Nephron (organoid): Measurements from ENCODE around the gene ACBD3.

Source experiments
- H3K27ac Mint-ChIP-seq, 3 experiments: 2 replicates each; pipeline ENCODE4 v1.8.0; 2020; ENCODE audit warnings: mixed read lengths in 3 of 3, mild to moderate bottlenecking in 2 of 3, moderate library complexity in 1 of 3
- H3K27me3 Mint-ChIP-seq: 2 replicates; pipeline ENCODE4 v1.8.0; 2021; ENCODE audit warnings: low read depth, mild to moderate bottlenecking, moderate library complexity, mixed read lengths
- H3K36me3 Mint-ChIP-seq: 2 replicates; pipeline ENCODE4 v1.8.0; 2020; ENCODE audit warnings: low read depth, mixed read lengths
- H3K4me1 Mint-ChIP-seq: 2 replicates; pipeline ENCODE4 v1.8.0; 2020; ENCODE audit warnings: mixed read lengths
- H3K4me3 Mint-ChIP-seq, 3 experiments: 2 replicates each; pipeline ENCODE4 v1.8.0; 2020; ENCODE audit warnings: mild to moderate bottlenecking in 3 of 3, mixed read lengths in 3 of 3, moderate library complexity in 2 of 3
- H3K9me3 Mint-ChIP-seq: 2 replicates; pipeline ENCODE4 v1.8.0; 2020; ENCODE audit warnings: mixed read lengths
- TF ChIP-seq, protein P1 (sequence below), 3 experiments: fragments of 200-600 bp; sonication (generic); IDR thresholded peaks; one replicate each; pipeline ENCODE4 v1.5.0; 2021; ENCODE audit warnings: antibody characterized with exemption in 3 of 3; ENCODE audit not compliant: unreplicated experiment in 3 of 3

Gene ACBD3

DNA sequence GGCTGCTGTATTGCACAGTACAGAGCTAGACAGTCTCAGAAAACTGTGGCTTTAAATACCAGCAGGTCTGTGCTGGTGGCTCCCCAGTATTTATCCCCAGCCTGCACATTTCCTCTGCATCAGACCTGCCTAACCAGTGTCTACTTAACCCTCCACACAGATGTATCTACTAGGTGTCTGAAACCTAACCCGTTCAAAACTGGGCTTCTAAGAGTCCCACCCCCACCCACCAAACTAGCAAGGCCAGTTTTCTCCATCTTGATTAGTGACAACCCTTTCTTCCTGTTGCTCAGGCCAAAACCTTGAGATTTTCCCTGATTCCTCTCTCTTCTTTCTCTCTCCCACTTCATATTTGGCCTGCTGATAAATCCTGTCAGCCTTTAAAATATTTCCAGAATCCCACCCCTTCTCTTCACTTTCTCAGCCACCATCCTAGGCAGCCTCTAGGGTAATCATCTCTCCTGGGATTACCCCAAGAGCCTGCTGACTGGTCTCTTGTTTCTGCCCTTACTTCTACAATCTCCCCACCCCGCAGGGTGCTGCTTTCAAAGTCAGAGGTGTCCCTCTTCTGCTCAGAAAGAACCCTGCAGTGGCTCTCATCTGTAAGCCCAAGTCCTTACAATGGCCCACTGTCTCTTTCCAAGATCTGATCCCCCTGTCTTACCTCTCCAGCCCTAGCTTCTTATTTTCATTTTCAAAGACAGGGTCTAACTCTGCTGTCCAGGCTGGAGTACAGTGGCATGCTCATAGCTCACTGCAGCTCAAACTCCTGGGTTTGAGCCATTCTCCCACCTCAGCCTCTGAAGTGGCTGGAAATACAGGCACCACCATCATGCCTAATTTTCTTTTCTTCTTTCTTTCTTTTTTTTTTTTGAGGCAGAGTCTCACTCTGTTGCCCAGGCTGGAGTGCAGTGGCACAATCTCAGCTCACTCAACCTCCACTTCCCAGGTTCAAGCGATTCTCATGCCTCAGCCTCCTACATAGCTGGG lies 78.8 kb downstream of the ACBD3 start:
- TF ChIP-seq, protein P1, sequence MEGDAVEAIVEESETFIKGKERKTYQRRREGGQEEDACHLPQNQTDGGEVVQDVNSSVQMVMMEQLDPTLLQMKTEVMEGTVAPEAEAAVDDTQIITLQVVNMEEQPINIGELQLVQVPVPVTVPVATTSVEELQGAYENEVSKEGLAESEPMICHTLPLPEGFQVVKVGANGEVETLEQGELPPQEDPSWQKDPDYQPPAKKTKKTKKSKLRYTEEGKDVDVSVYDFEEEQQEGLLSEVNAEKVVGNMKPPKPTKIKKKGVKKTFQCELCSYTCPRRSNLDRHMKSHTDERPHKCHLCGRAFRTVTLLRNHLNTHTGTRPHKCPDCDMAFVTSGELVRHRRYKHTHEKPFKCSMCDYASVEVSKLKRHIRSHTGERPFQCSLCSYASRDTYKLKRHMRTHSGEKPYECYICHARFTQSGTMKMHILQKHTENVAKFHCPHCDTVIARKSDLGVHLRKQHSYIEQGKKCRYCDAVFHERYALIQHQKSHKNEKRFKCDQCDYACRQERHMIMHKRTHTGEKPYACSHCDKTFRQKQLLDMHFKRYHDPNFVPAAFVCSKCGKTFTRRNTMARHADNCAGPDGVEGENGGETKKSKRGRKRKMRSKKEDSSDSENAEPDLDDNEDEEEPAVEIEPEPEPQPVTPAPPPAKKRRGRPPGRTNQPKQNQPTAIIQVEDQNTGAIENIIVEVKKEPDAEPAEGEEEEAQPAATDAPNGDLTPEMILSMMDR (IDR thresholded peaks at IDR 0.05; ENCODE audit: unreplicated experiment in 3 of 3), result no peak
- peak overlapping the region; percentile 56 to 88 (median 85) for H3K27ac Mint-ChIP-seq
- peak overlapping the region in 2 of 3 experiments; percentile 38 to 61 for H3K4me3 Mint-ChIP-seq
- no peaks in the 10 kb centered on the region for H3K36me3 Mint-ChIP-seq
- peaks cover 6% of the 10 kb centered on the region for H3K27me3 Mint-ChIP-seq
- H3K9me3 Mint-ChIP-seq, result no peaks in the 10 kb centered on the region
- H3K4me1 Mint-ChIP-seq, result peaks cover 53% of the 10 kb centered on the region

DNA sequence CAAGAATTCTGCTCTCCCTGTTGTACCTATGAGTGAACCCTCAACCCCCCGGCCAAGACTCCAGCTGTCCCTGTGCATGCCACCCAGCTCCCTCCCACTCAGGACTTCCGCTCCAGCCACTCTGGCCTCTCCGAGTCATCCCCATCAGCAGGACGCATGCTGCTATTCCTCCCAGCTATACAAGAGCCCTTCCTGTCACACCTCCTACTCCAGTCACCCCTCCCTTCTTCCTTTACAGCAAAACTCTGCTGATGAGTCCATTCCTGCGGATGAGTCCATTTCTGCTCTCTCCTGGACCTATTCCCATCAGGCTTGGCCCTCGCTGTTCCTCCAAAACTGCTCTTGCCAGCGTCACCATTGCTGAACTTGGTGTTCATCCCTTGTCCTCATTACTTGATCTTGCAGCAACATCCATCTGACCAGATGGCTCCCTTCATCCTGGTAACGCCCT lies 81.8 kb downstream of the ACBD3 start:
- Mint-ChIP-seq H3K27me3 (peaks cover 20% of the 10 kb centered on the region), H3K9me3 (no peaks in the 10 kb centered on the region), H3K4me3 (no peak overlapping the region), H3K4me1 (peaks cover 46% of the 10 kb centered on the region), H3K36me3 (no peaks in the 10 kb centered on the region), H3K27ac (peak overlapping the region in 2 of 3 experiments; percentile 4 to 16)
- TF ChIP-seq, protein P1 (IDR thresholded peaks at IDR 0.05; ENCODE audit: unreplicated experiment in 3 of 3), result no peak

DNA sequence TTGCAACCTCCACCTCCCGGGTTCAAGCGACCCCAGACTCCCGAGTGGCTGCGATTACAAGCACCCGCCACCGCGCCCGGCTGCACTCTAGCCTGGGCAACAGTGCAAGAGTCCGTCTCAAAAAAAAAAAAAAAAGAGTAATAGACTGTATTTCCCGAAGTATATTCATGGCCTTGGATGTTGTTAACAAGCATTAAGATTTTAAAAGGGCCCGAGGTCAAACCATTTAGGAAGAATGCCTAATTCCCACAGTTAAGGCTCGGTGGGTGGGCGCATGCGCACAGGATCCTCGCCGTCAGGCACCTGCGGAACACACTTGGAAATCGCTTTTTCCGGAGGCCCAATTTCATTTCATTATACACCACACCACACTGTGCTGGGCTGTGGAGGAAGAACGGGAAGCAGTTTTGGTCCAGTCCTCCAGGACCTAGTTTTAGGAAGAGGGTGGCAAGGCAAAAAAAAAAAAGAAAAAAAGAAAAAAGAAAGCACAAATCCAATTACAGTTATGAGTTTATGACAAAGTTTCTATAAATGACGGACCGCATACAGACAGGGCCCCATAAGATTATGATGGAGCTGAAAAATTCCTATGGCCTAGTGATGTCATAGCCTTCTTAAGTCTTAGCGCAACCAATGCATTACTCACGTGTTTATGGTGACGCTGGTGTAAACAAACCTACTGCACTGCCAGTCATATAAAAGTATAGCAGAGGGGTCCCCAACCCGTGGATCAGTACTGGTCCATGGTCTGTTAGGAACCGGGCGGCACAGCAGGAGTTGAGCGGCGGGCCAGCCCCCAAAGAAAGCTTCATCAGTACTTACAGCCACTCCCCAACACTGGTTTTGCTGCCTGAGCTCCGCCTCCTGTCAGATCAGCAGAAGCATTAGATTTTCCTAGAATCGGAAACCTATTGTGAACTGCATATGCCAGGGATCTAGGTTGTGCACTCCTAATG lies 85.8 kb downstream of the ACBD3 start:
- TF ChIP-seq, protein P1 (IDR thresholded peaks at IDR 0.05; ENCODE audit: unreplicated experiment in 3 of 3), result no peak
- peaks cover 26% of the 10 kb centered on the region for H3K4me1 Mint-ChIP-seq
- peak overlapping the region; percentile 75 to 83 (median 75) for H3K4me3 Mint-ChIP-seq
- no peak overlapping the region for H3K27ac Mint-ChIP-seq
- no peaks in the 10 kb centered on the region for H3K36me3 Mint-ChIP-seq
- H3K9me3 Mint-ChIP-seq, result no peaks in the 10 kb centered on the region
- H3K27me3 Mint-ChIP-seq, result peaks cover 48% of the 10 kb centered on the region

DNA sequence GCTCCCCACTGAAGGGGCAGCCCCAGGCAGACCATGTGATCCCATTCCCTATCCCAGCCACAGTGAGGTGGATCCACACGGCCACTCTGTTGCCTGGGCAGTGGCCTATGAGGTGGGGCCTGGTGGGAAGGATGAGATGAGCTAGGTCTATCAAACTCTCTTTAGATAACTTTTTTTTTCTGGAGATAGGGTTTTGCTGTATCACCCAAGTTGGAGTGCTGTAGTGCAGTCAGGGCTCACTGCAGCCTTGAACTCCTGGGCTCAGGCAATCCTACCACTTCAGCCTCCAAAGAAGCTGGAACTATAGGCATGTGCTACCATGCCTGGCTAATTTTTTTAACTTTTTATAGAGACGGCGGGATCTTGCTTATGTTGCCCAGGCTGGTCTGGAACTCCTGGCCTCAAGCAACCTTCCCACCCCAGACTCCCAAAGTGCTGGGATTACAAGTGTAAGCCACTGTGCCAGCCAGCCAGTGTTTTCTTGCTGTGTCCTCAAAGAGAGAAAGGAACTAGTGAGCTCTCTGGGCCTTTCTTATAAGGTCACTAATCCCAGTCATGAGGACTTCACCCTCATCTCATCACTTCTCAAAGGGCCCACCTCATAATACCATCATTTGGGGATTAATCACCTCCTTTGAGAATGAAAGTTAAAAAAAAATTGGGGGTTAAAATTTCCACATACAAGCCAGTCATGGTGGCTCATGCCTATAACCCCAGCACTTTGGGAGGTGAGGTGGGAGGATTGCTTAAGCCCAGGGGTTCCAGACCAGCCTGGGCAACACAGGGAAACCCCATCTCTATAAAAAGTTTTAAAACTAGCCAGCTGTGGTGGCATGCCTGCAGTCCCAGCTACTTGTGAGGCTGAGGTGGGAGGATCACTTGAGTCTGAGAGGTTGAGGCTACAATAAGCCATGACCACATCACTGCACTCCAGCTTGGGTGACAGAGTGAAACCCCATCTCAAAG lies 87.4 kb downstream of the ACBD3 start:
- Mint-ChIP-seq H3K27me3 (peaks cover 42% of the 10 kb centered on the region), H3K4me3 (no peak overlapping the region), H3K4me1 (peaks cover 14% of the 10 kb centered on the region), H3K36me3 (no peaks in the 10 kb centered on the region), H3K9me3 (no peaks in the 10 kb centered on the region), H3K27ac (no peak overlapping the region)
- TF ChIP-seq, protein P1 (IDR thresholded peaks at IDR 0.05; ENCODE audit: unreplicated experiment in 3 of 3), result no peak
